ENCODE results near the gene DUS1L.

- TF ChIP-seq POLR2A (IDR thresholded peaks at IDR 0.05) (no peak), CTCF (IDR thresholded peaks at IDR 0.05) (no peak)
Measured at GRCh38 chr17:82045936-82046484, 19.6 kb downstream of the DUS1L start.
